ENCODE results near the gene CBLC.

The CBLC gene

GRCh38 chr19:44803442-44804428 is 26.0 kb downstream of the CBLC start:
- no peak for DNase-seq

GRCh38 chr19:44806291-44806690 is 28.6 kb downstream of the CBLC start:
- DNase-seq, result no peak

DNA sequence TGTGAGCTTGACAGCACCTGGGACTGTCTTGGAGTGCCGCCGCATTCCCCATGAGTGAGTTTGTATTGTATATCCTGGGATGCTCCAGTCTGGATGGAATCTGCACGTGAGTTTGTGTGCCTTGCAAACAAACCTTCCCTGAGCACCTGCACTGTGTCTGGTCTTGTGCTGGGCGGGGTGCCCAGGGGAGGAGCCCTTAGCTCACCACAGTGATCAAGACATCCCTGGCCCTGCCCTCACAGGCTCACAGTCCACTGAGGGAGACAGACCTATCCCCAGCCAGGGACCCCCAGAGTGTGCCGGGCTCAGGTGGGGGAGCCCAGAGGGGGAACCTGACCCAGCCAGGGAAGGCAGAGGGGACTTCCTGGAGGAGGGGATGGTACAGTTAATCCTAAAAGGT is 29.5 kb downstream of the CBLC start:
- DNase-seq, result no peak

DNA sequence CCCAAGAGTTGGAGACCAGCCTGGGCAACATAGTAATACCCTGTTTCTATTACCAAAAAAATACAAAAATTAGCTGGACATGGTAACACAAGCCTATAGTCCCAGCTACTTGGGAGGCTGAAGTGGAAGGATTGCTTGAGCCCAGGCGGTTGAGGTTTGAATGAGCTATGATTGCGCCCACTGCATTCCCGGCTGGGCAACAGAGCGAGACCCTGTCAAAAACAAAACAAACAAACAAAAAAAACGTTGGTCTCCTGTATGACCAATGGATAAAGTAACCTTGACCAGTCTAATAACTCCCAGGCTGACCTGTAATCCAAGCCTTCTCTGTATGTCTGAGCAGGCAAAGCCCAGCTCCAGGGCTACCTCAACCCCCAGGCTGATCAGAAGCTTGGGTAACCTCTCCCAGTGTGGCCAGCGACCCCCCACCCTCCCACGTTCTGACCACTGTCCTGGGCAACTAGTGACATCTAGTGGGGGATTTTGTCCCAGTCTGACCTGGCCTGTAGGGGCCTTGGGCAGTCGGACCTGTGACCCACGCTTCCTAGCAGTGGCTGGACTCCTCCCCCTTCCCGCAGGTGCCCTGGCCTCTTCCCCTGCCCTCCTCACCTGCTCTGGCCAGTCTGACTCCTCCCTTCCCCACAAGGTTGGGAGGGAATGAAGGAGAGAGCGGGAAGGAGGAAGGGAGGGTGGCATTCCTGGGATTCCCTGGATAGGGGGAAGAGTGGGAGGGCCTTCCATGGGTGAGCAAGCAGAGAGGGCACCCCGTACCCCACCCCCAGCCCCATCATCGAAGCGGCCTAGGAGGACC is 30.2 kb downstream of the CBLC start:
- DNase-seq, result no peak

DNA sequence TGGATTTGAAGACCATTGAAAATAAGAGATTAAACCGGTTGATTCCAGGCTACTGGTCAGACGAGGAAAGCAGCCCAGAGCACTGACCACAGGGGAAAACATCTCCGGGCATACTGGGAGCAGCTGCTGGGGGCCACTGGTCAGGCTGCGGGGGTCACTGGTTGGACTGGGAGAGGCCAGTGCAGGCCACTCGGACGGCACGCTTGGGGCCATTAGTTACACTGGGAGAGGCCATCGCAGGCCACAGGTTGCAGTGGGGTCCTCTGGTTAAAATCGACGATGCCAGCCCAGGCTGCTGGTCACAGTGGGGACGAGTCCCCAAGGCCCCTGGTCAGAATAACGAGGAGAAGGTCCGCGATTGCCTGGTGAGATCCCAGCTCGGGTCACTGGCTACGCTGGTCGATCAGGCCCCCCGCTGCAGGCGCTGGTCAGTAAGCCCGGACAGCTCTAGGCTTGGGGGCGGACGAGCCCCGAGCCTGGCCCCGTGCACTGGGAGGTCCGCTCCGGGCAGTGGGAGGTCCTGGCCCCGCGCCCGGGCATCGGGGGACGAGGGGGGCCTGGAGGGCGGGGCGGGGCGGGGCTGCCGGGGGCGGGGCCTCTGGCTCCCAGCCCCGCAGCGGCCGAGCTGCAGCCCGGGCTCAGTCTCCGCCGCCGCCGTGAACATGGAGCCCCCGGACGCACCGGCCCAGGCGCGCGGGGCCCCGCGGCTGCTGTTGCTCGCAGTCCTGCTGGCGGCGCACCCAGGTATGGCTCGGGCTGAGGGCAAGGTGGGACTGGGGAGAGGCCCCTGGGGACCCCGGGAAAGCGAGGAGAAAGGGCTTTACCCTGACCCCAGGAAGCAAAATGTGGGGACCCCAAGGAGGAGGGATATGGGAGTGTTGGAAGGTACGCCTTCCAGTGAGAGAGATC is 31.0 kb downstream of the CBLC start, which contains the start of gene BCAM:
Gene BCAM (plus strand): TSS at position 641 of the 909 bp plus-strand sequence. CDS start 22 bp downstream, at position 663.
- DNase-seq, result no peak

GRCh38 chr19:44809577-44810233 is 32.0 kb downstream of the CBLC start:
- DNase-seq, result no peak

- no peak for DNase-seq
These were observed 32.8 kb downstream of the CBLC start for GRCh38 chr19:44810234-44811121.

DNA sequence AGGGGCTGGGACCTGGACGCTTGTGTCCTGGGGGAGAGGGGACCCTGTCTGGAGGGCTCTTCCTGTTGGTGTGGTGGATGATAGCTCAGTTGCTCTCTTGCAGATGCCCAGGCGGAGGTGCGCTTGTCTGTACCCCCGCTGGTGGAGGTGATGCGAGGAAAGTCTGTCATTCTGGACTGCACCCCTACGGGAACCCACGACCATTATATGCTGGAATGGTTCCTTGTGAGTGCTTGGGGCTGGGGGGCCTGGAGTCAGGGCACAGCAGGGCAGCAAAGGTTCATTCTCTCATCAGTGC is 33.4 kb downstream of the CBLC start:
- no peak for DNase-seq

DNA sequence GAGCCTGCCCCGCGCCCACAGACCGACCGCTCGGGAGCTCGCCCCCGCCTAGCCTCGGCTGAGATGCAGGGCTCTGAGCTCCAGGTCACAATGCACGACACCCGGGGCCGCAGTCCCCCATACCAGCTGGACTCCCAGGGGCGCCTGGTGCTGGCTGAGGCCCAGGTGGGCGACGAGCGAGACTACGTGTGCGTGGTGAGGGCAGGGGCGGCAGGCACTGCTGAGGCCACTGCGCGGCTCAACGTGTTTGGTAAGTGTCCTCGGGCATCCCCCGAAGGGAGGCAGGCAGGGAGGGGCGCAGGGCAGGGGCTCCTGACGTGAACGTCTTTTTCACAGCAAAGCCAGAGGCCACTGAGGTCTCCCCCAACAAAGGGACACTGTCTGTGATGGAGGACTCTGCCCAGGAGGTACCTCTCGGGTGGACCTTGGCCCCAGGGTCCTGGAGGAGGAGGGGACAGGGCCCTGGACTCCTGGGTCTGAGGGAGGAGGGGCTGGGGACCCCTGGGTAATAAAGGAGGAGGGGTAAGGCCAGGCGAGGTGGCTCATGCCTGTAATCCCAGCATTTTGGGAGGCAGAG is 34.5 kb downstream of the CBLC start:
- no peak for DNase-seq

GRCh38 chr19:44813070-44813840 is 35.6 kb downstream of the CBLC start:
- no peak for DNase-seq

- DNase-seq, result no peak
These were observed 36.3 kb downstream of the CBLC start for GRCh38 chr19:44813841-44814470.

DNA sequence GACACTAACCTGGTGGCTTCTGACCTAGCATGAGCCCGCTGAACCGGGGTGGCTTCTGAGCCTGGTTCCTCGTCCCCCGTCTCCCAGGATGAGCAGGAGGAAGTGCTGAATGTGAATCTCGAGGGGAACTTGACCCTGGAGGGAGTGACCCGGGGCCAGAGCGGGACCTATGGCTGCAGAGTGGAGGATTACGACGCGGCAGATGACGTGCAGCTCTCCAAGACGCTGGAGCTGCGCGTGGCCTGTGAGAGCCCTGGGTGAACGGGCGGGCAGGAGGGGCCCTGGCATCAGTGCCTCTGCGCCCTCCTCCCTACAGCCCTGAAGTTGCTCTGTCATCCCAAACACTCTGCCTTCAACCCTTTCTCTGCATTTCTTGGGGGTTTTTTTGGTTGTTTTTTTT is 36.8 kb downstream of the CBLC start:
- no peak for DNase-seq

- DNase-seq, result no peak
These were observed 38.6 kb downstream of the CBLC start for GRCh38 chr19:44816301-44816700.

- no peak for DNase-seq
These were observed 40.2 kb downstream of the CBLC start for GRCh38 chr19:44817725-44818465.

- no peak for DNase-seq
These were observed 40.9 kb downstream of the CBLC start for GRCh38 chr19:44818466-44819031.

DNA sequence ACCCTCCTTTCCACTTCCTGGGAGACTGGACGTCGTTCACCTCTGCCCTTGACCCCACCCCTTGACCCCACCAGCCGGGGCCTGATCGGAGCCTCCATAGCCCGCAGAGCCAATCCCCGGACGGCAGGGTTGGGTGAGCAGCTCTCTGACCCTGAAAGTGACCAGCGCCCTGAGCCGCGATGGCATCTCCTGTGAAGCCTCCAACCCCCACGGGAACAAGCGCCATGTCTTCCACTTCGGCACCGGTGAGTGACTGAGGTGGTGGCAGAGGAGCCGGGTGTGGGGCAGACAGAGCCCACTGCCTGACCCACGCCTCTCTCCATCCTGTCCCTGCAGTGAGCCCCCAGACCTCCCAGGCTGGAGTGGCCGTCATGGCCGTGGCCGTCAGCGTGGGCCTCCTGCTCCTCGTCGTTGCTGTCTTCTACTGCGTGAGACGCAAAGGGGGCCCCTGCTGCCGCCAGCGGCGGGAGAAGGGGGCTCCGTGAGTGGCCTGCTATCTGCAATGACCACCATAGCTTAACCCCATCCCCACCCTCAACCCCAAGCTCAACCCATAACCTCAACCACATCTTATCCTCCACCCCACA is 41.6 kb downstream of the CBLC start:
- no peak for DNase-seq

DNA sequence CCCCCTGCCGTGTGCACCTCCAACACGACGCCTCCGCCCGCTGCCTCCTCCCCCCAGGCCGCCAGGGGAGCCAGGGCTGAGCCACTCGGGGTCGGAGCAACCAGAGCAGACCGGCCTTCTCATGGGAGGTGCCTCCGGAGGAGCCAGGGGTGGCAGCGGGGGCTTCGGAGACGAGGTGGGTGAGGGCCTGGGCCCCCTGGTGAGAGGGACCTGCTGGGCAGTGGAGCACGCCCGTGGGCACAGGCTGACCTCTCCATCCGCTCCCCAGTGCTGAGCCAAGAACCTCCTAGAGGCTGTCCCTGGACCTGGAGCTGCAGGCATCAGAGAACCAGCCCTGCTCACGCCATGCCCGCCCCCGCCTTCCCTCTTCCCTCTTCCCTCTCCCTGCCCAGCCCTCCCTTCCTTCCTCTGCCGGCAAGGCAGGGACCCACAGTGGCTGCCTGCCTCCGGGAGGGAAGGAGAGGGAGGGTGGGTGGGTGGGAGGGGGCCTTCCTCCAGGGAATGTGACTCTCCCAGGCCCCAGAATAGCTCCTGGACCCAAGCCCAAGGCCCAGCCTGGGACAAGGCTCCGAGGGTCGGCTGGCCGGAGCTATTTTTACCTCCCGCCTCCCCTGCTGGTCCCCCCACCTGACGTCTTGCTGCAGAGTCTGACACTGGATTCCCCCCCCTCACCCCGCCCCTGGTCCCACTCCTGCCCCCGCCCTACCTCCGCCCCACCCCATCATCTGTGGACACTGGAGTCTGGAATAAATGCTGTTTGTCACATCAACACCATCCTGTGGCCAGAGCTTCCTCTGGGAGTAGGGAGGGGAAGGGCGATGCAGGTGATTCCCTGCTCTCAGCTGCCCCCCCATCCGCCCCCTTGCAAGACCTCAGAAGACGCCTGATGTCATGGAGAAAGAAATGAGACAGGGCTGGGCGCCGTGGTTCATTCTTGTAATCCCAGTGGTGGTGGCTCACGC is 43.2 kb downstream of the CBLC start:
- DNase-seq, result no peak

Measured in bone marrow (tissue), 2 donors.